HepG2 (cell line): ENCODE results near the gene AKAP6. TPM values are rescaled to one million over a fixed set of nuclear protein-coding genes. Genes with fewer than 3 reads are reported as not detected.

Experiments
- ATAC-seq: fragments of 200-7000 bp; cut with Tn5 transposase; 3 replicates; pipeline ENCODE4 v1.9.1; 2020; ENCODE audit warnings: mild to moderate bottlenecking, moderate library complexity
- BruUV-seq: library from RNA; stranded (reverse); fragments of 400-500 nt; replicated peaks from 2 replicates; lab custom pipeline; 2021; lab: Mats Ljungman, UMichigan
- CTCF ChIA-PET: fragments of 300-600 bp; formaldehyde crosslinking; extraction: SDS; loops from one replicate; lab custom pipeline; 2021; ENCODE audit warnings: low total read pairs, inconsistent platforms, low intra/inter-chr PET ratio; lab: Yijun Ruan, JAX
- POLR2A ChIA-PET: fragments of 350-600 bp; sonication (Branson Sonifier 250); formaldehyde crosslinking; loops from one replicate; lab custom pipeline; 2020; ENCODE audit warnings: antibody characterized with exemption, inconsistent platforms; lab: Yijun Ruan, JAX
- DNase-seq: peaks from one replicate; pipeline ENCODE4 v3.0.0-alpha.2; 2015; ENCODE audit warnings: low spot score
- FAIRE-seq: peaks from 3 replicates; lab custom pipeline; 2011; peaks lifted over from hg19 to GRCh38; lab: Jason Lieb, UNC
- H2AFZ ChIP-seq: one replicate; pipeline ENCODE4 v1.6.1; 2011; ENCODE audit warnings: low read length, inconsistent platforms
- H3K27ac ChIP-seq: fragments of 300-600 bp; 3 replicates; pipeline ENCODE4 v1.8.0; 2011; ENCODE audit warnings: mixed run types, mild to moderate bottlenecking, mixed read lengths, low read length, inconsistent platforms; ENCODE audit not compliant: insufficient read depth; ENCODE audit errors: extremely low read length
- H3K27me3 ChIP-seq, 2 experiments: fragments of 200-600 bp in 1 of 2; 2 replicates in 1 of 2; 3 replicates in 1 of 2; pipeline versions ENCODE4 v1.6.0 to v1.8.0; 2011; ENCODE audit warnings: low read length in 2 of 2, mild to moderate bottlenecking in 2 of 2, moderate library complexity in 2 of 2, inconsistent platforms in 1 of 2; ENCODE audit not compliant: insufficient read depth in 2 of 2, control insufficient read depth in 1 of 2
- H3K36me3 ChIP-seq, 2 experiments: fragments of 200-600 bp in 1 of 2; replicated peaks in 1 of 2; 2 replicates in 1 of 2; 3 replicates in 1 of 2; pipeline versions ENCODE4 v1.5.1 to v1.8.0; 2011; ENCODE audit warnings: low read length in 2 of 2, inconsistent platforms in 1 of 2; ENCODE audit not compliant: insufficient read depth in 2 of 2, control insufficient read depth in 1 of 2
- H3K4me1 ChIP-seq: 2 replicates; pipeline ENCODE4 v1.5.1; 2012; ENCODE audit warnings: low read length, inconsistent platforms; ENCODE audit not compliant: insufficient read depth
- H3K4me2 ChIP-seq: 2 replicates; pipeline ENCODE4 v1.6.0; 2011; ENCODE audit warnings: low read depth, low read length, inconsistent platforms
- H3K4me3 ChIP-seq, 3 experiments: fragments of 200-600 bp in 1 of 3; sonication (generic), shearing (Covaris generic) in 1 of 3; replicated peaks in 1 of 3; 2 replicates each; pipeline ENCODE4 v1.5.1; 2011 to 2016; ENCODE audit warnings: low read length in 3 of 3, inconsistent platforms in 2 of 3, low read depth in 2 of 3, mild to moderate bottlenecking in 2 of 3, control low read depth in 1 of 3, mixed read lengths in 1 of 3; ENCODE audit not compliant: insufficient read depth in 1 of 3
- H3K79me2 ChIP-seq: one replicate; pipeline ENCODE4 v1.6.1; 2011; ENCODE audit warnings: low read length, inconsistent platforms; ENCODE audit not compliant: insufficient read depth
- H3K9ac ChIP-seq: 2 replicates; pipeline ENCODE4 v1.6.0; 2011; ENCODE audit warnings: mild to moderate bottlenecking, low read depth, low read length, inconsistent platforms; ENCODE audit not compliant: insufficient read depth
- H3K9me3 ChIP-seq: 2 replicates; pipeline ENCODE4 v1.5.1; 2012; ENCODE audit warnings: mild to moderate bottlenecking, low read length
- H4K20me1 ChIP-seq: 2 replicates; pipeline ENCODE4 v1.6.0; 2011; ENCODE audit warnings: inconsistent platforms, mild to moderate bottlenecking, low read length, moderate library complexity; ENCODE audit not compliant: insufficient read depth
- CREBL2 ChIP-seq: sonication (generic); formaldehyde crosslinking; IDR thresholded peaks from 2 replicates; pipeline ENCODE4 v1.8.1; 2023; ENCODE audit warnings: missing genetic modification reagents, mild to moderate bottlenecking, borderline replicate concordance
- ELF4 ChIP-seq: sonication (generic); formaldehyde crosslinking; IDR thresholded peaks from 2 replicates; pipeline ENCODE4 v1.5.0; 2020; ENCODE audit warnings: missing genetic modification reagents, mild to moderate bottlenecking, moderate library complexity, borderline replicate concordance
- KDM1A ChIP-seq: IDR thresholded peaks from 2 replicates; pipeline ENCODE4 v1.6.1; 2016; ENCODE audit warnings: missing compliant biosample characterization
- TGIF2 ChIP-seq: IDR thresholded peaks from 2 replicates; pipeline ENCODE4 v1.6.1; 2016; ENCODE audit warnings: control low read depth, missing compliant biosample characterization
- ZNF232 ChIP-seq: sonication (generic); formaldehyde crosslinking; IDR thresholded peaks from 2 replicates; pipeline ENCODE4 v1.4.0; 2020; ENCODE audit warnings: missing genetic modification reagents, borderline replicate concordance
- ZNF367 ChIP-seq: sonication (generic); formaldehyde crosslinking; IDR thresholded peaks from 2 replicates; pipeline ENCODE4 v1.4.0; 2020; ENCODE audit warnings: missing genetic modification reagents, borderline replicate concordance
- ZNF383 ChIP-seq: sonication (generic); formaldehyde crosslinking; IDR thresholded peaks from 2 replicates; pipeline ENCODE4 v1.4.0; 2020; ENCODE audit warnings: missing genetic modification reagents, mild to moderate bottlenecking, borderline replicate concordance
- ZNF775 ChIP-seq: sonication (generic); formaldehyde crosslinking; IDR thresholded peaks from 2 replicates; pipeline ENCODE4 v1.4.0; 2020; ENCODE audit warnings: missing genetic modification reagents, mild to moderate bottlenecking, moderate library complexity, borderline replicate concordance
- ZNF788 ChIP-seq: sonication (generic); formaldehyde crosslinking; IDR thresholded peaks from 2 replicates; pipeline ENCODE4 v1.5.0; 2020; ENCODE audit warnings: mild to moderate bottlenecking, missing genetic modification reagents, borderline replicate concordance
- WGBS: methylation state at CpG from one replicate; pipeline ENCODE4 v1.1.6; 2017; ENCODE audit warnings: low lambda C conversion rate; 5-methylcytosine and 5-hydroxymethylcytosine counted together
- in situ Hi-C: cut with HindIII; loops from 2 replicates; pipeline ENCODE4 v1.10.0; 2017; ENCODE audit warnings: low pct_unique_long_range_greater_than_20kb; ENCODE audit not compliant: extremely low pct_ligation_motif_present
- intact Hi-C: fragments of 100-400 bp; cut with micrococcal nuclease; formaldehyde crosslinking; loops from one replicate; pipeline ENCODE4 v1.10.0; 2022; ENCODE audit not compliant: unreplicated experiment
- polyA plus RNA-seq, 8 experiments: library from polyadenylated mRNA; depleted of rRNA in 3 of 8; stranded (reverse) in 7 of 8; unstranded in 1 of 8; fragments of >200 nt; fragmentation: Illumina TruSeq in 4 of 8; extraction: Trizol in 4 of 8; gene quantifications; 2 replicates each; pipeline versions ENCODE4 v1.2.1 to v1.2.3, GENCODE V29; 2011 to 2016; ENCODE audit warnings: low read depth in 4 of 8, missing spikeins in 1 of 8, mixed read lengths in 1 of 8; ENCODE audit not compliant: insufficient read depth in 1 of 8
- total RNA-seq, 5 experiments: library from RNA; depleted of rRNA; stranded (reverse); fragments of >200 nt; fragmentation: Illumina TruSeq; extraction: Trizol; gene quantifications; 2 replicates each; pipeline ENCODE4 v1.2.3, GENCODE V29; 2016; ENCODE audit warnings: low read depth in 1 of 5
- TF ChIP-seq, protein P1 (sequence below): sonication (generic); formaldehyde crosslinking; IDR thresholded peaks from 2 replicates; pipeline ENCODE4 v1.8.0; 2022; ENCODE audit warnings: missing genetic modification reagents, mild to moderate bottlenecking, borderline replicate concordance

Gene AKAP6
- total and polyA plus RNA-seq, 2 of the 13 experiments (the other 11 are each of a cell fraction or from before 2014, with no cell fraction given) = 1.4 TPM

GRCh38 chr14:32447371-32447770 is 118.3 kb downstream of the AKAP6 start:
- CTCF ChIA-PET = no interaction called here
- H3K36me3 ChIP-seq = no peaks in the 10 kb centered on the region
- no peaks in the 10 kb centered on the region for H3K79me2 ChIP-seq
- no TSS peak for BruUV-seq
- no peaks in the 10 kb centered on the region for H3K4me1 ChIP-seq
- DNase-seq (no peak), FAIRE-seq (no peak), ATAC-seq (no peak)
- no peak overlapping the region for H3K9ac ChIP-seq
- no peaks in the 10 kb centered on the region for H3K9me3 ChIP-seq
- no peak overlapping the region for H2AFZ ChIP-seq
- intact Hi-C loops = no loop called here
- WGBS = 28% methylated on average over 3 of the region's 3 CpGs
- H3K27me3 ChIP-seq = no peaks in the 10 kb centered on the region
- POLR2A ChIA-PET = no interaction called here
- no peak overlapping the region for H3K27ac ChIP-seq
- no peaks in the 10 kb centered on the region for H4K20me1 ChIP-seq
- in situ Hi-C loops = no loop called here
- no peak overlapping the region for H3K4me3 ChIP-seq
- TF ChIP-seq ELF4 = no peak
- TF ChIP-seq ZNF383 (CRISPR knock-in tag) = no peak
- TF ChIP-seq KDM1A (CRISPR knock-in tag) = no peak
- no peak for TF ChIP-seq ZNF788
- TF ChIP-seq ZNF775 (CRISPR knock-in tag) = no peak
- TF ChIP-seq ZNF367 (CRISPR knock-in tag) = no peak
- TF ChIP-seq, protein P1, sequence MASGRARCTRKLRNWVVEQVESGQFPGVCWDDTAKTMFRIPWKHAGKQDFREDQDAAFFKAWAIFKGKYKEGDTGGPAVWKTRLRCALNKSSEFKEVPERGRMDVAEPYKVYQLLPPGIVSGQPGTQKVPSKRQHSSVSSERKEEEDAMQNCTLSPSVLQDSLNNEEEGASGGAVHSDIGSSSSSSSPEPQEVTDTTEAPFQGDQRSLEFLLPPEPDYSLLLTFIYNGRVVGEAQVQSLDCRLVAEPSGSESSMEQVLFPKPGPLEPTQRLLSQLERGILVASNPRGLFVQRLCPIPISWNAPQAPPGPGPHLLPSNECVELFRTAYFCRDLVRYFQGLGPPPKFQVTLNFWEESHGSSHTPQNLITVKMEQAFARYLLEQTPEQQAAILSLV (CRISPR knock-in tag) = no peak
- TF ChIP-seq ZNF232 (CRISPR knock-in tag) = no peak
- TF ChIP-seq CREBL2 = no peak
- TF ChIP-seq TGIF2 = no peak
- H3K4me2 ChIP-seq = no peak overlapping the region
